Stimulated activated CD8-positive, alpha-beta memory T cell treated with anti-CD3 and anti-CD28 coated beads, Interleukin-12 subunit alpha, Interleukin-12 subunit beta, amount 100 ng/mL, for 24 hours (primary cell): Measurements from ENCODE around the gene RUVBL1.

Experiments
- DNase-seq: peaks from one replicate; pipeline ENCODE4 v3.0.0-alpha.2; 2020; ENCODE audit errors: extremely low read depth

The RUVBL1 gene

DNA sequence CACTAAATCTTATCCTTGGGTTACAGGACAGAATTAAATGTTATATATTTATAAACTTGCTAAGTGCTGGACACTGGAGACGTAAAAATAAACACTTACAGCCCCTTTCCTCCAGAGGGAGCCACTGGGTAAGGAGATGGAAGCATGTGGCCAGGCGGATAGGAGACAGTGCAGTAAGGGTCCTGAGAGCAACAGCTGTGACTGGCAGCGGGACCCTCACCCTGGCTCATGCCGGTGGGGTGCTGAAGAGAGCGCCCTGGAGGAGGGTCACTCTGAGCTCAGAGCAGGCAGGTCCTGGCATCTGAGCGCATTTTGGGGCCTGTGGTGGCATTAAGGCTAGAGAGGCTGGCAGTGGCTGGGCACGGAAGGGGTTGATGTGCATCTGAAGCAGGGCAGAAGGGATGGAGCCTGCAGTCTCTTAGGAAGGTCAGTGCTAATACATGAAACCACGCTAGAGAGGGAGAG is 55.4 kb downstream of the RUVBL1 start:
- DNase-seq, result no peak

DNA sequence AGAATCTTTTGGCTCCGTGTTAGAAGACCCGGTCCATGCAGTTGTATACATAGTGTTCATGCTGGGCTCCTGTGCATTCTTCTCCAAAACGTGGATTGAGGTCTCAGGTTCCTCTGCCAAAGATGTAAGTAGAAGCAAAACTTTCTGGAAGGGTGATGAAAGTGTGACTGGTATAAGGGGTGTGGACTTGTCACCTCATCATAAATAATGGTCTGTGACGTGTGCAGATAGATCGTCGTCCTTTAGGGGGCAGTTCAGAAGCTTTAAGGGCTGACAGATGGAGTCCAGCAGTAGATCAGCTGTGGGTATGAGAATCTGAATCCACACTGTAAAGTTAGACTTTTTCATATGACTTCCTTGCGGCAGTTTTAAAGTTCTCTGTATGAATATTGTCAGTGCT is 56.1 kb downstream of the RUVBL1 start:
- DNase-seq, result no peak

DNA sequence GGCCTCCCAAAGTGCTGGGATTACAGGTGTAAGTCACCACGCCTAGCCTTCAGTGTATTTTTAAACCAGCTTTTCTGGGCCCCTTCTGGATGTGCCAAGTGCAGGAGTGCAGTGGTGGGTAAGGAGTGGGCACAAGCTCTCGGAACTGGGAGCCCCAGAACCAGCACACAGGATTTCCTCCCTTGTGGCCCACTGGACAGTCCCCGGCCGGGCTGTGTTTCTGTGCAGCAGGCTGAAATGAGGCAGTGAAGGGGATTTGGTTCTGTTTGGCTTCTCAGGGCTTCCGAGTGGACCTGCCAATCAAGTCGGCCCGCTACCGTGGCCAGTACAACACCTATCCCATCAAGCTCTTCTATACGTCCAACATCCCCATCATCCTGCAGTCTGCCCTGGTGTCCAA is 56.9 kb downstream of the RUVBL1 start:
- DNase-seq, result no peak

DNA sequence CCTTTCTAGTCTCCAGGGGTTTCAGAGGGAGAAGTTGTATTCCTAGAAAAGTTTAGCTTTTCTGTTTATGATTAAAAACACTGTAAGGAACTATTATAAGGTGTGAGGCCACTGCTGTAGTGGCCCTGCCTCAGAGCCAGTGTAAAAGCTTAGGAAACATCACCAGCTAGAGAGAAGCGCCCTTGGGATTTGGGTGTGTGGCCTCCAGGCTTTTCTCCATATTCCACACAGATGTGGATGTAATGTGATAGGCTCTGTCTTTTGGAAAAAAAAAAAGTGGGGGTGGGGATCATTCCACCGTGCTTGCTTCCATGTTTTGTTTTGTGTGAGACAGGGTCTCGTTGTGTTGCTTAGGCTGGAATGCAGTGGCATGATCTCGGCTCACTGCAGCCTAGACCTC is 57.5 kb downstream of the RUVBL1 start:
- no peak for DNase-seq

DNA sequence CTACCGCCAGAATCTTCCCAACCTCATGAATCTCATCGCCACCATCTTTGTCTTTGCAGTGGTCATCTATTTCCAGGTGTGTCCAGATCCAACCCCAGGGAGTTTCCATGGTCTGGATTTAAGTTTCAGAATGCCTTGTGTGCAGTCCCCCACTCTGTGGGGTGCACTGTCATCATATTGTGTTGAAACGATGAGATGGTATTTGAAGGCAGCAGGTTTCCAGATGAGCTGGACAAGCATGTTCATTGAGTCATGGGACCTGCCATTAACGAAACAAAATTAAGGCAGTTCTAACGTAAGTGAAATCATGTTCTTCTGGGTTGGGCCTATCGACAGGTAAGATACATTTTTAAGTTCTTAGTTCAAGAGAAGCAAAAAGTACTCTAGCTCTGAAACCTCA is 58.6 kb downstream of the RUVBL1 start:
- no peak for DNase-seq

DNA sequence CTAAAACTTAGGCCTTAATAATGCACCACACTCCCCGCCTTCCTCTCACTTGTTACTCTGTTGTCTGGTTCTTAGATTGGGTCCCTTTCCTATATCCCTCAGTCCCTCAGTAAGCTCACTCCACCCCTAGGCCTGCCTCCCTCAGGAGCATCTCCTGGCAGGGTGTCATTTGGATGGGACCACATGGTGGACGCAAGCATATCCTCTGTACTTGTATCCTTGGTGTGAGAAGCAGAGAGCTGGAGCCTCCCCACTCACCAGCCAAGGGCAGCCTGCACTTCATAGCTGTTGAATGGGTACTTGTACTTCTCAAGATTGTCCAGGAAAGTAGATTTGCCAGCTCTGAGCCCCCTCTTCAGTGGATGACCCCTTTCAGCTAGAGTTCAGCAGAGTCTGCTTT is 59.7 kb downstream of the RUVBL1 start:
- no peak for DNase-seq

DNA sequence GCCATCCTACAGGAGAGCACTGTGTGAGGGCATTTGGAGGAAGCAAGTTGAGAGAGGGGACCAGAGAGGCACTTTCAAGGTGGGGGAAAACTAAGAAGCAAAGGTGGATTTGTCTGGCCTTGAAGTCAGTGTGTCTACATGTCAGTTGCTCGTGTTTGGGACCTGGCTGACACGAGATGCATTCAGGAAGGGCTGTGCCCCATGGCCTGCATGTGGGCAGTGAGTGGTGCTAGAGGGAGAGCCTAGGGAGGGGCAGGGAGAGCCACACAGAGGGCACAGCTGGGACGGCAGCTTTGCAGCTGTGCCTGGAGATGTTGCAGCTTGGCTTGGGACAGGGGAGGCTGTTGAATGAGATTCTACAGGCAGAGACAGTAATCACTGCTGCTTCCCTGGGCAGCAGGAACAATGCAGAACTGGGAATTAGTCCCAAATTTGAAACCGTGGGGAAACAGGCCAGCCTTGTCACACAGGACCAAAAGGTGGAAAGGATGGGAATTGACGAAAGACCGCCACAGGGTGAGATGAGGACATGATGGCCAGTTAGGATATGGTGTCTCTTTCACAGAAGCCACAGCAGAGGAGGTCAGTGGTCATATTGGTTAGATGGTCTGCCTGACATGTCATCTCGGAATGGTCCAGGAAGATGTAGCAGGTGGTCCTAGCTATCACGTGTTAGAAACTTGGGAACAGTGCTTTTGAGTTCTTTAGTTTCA is 61.4 kb downstream of the RUVBL1 start:
- no peak for DNase-seq

DNA sequence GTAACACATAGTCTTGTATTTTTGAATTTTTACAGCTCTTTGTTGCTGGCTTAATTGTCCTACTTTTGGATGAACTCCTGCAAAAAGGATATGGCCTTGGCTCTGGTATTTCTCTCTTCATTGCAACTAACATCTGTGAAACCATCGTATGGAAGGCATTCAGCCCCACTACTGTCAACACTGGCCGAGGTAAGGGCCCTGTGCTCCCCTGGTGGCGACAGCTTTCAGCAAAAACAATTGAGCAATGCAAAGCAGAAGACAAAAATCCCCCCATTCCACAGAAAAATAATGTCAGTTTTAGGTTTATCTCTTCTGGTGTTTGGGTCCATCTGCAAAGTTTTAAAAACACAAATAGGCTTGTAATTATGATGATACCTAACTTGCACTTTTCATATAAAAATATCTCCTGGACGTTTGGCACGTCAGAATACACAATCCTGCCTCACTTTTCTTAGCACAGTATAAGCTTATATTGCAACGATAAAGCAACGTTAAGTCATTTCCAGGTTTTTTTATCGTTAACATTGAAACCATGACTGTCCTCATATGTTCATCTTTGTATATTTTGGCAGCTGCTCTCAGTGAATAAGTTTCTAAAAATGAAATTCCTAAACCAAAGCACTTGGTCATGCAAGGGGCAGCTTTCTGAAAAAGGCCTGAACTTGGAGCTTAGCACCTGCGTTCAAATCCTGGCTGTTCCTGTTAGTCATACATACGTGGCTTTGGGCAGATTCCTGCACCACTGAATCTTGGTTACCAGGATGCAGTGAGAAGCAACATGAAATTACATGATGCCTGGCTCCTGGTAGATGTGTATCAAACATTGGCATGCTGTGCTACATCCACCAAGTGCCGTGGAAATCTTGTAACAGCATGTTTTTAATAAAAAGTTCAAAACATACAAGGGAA is 62.9 kb downstream of the RUVBL1 start:
- no peak for DNase-seq

DNA sequence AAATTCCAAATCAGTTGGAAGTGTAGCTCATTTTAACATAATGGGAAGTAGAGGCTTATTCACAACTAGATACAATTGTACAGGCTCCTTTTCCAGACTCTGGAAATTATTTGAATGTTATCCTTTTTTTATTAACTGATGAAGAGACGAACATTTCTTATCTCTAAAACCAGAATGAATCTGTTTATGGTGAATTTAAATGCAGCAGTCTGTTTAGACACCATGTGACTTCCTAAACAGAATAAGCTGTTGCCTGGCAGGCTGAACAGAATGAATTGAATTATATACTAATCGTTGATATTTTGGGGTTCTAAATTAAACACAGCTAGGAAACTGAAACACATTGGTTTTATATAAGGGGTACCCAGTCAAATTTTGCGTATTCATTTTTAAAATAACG is 67.4 kb downstream of the RUVBL1 start:
- DNase-seq, result no peak

DNA sequence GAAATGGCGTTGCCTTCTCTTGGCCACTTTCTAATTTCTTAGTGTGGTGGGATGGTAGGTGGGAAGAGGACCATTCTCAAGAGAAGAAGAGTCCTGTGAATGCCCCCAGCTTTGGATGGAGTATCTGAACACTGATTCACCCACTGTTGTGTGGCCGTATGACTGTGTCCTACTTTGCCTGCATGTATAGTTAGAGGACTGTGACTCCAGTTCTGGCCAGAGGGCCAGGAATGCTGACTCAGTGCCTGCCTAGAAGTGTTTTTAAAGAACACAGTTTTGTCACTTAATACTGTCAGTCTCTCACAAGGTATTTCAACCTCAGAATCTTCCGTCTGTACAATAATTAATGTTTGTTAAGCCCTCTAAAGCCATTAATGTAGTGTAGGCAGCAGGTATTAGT is 69.2 kb downstream of the RUVBL1 start:
- no peak for DNase-seq

DNA sequence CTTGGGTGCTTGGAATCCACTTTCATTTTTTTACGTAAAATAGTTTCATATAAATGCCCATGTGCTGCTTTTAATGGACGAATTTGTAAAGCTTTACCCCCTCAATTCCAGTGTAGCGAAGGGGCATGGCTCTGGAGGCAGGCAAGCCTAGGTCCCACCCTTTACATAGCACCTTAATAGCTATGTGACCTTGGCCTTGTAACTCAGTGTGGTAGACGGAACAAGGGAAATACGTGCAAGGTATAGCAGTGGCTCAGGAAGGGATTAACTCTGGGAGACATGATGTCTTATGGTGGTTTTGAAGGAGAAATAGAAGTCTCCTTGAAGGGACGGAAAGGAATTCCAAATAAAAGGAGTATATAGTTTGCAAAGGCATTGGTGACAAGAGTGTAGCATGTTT is 70.0 kb downstream of the RUVBL1 start:
- DNase-seq, result no peak

DNA sequence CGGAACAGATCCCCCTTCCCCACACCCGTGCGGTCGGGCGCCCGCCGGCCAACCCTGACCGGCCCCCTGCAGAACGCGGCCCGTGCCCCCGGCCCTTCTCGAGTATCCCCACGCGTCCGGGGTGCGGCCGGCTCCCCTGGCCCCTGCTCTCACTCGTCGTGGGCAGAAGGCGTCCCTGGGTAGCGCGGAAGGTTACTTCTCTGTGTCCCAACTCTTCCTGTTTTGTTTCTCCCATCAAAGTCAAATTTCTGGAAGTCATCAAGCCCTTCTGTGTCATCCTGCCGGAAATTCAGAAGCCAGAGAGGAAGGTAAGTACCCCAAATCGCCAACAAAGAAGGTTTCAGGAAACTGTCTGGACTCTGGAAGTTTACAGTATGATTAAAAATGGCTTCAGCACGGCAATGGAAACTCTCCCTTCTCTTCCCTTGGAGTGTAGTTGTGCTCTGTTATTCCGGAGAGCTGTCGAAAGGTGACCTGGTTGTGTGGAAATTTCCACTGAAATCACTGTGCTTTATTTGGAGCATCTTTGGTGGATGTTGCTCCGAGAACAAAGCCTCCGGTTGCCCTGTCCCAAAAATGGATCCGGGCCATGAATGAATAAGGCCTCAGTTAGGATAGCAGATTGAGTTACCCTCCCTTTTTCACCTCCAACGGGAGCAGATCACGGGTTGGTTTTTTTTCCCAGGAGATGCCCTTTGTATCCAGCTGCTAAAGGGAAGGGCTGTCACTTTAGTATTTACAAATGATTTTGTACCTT is 70.8 kb downstream of the RUVBL1 start:
- DNase-seq, result no peak

DNA sequence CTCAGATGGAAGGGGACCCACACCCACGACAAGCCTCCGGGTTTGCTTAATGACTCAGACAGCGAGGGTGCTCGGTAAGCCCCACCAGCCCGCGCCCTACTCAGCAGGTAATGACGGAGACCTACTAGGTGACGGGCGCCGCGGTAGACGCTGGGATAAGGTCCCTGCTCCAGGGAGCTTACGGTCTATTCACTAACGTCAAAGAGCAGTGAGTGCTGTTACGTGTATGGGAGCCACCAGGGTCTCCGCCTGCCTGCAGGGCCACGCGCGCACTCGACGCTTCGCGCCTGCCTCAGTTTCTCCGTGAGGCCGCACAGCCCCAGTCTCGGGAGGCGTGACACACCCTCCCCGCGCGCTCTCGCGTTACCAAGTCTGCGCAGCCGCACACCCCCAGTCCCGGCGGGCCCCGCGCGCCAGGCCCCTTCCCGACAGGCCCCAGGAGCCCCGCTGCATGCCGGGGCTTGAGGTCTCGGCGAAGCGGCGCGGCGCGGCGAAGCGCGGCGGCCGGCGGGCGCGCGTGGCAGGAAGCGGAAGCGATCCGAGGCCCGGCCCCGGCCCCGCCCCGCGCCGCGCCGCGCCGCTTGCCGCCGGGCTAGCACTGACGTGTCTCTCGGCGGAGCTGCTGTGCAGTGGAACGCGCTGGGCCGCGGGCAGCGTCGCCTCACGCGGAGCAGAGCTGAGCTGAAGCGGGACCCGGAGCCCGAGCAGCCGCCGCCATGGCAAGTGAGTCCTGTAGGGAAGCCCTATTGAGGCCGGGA is 71.6 kb downstream of the RUVBL1 start, which contains the start of gene SEC61A1:
Gene SEC61A1, plus strand, starts transcription at position 601 of the 758 bp plus-strand sequence. Its CDS starts 116 bp downstream, at position 717.
- peak; percentile 92 for DNase-seq

DNA sequence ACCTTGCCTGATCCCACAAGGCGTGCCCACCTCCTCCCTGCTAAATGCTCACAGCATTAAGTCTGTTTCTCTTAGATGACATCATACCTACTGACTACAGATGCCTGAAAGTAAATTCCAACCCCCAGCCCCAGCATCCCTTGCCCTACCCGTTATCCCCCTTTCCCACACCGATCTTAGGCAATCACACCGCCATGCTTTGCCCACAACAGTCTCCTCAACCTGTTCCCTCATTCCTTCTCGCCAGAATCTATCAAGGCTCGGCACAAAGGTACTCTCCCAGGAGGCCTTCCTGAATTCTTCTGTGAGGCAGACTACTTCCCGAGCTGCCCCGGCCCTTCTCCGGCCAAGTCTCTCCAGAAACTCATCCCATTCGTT is 72.2 kb downstream of the RUVBL1 start:
- DNase-seq, result no peak

DNA sequence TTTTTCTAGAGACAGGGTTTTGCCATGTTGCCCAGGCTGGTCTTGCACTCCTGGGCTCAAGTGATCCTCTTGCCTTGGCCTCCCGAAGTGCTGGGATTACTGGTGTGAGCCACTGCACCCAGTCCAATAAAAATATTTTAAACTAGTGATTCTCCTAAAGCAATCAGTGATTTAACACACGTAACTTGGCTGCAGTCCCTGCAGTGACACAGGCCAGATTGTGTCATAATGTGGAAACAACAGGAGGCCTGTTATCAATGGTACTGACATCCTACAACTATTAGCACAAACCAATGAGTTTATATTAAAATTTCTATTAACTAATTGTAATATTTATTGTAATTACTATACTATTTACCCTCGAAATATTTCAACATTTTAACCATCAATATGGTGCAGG is 73.0 kb downstream of the RUVBL1 start:
- no peak for DNase-seq

DNA sequence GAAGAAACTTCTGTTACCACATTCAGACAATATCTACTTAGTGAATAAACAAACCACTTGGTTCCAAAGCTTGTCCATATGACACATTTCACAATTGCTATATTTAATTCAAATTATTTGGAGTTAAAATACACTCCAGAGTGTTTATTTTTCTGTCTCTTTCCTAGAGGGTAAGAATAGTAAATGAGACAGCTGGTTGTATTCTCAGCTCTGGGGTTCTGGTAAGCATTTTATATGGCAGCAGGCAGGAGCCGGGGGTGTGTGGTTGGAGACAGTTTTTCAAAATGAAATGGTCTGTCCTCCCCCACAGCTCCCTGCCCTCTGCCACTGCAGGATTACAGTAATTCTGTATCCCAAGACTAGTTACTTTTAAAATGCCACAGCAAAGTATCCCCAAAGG is 82.3 kb downstream of the RUVBL1 start:
- no peak for DNase-seq

DNA sequence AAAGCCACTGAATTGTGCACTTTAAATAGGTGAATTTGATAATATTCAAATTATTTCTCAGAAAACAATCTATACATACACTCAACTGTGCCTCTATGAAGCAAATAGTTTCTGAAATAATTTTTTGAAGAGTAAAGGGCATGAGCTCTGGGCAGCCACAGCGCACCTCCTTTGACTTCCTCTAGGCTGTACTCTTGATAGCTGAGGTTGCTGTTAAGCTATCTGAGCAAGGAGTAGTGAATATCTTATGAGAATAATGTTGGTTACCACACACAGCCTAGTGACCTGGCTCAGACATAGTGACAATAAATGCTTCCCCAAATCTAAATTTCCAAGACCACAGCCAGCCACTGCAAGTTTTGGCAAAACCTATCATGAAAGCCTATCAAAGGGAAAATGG is 83.0 kb downstream of the RUVBL1 start:
- no peak for DNase-seq

DNA sequence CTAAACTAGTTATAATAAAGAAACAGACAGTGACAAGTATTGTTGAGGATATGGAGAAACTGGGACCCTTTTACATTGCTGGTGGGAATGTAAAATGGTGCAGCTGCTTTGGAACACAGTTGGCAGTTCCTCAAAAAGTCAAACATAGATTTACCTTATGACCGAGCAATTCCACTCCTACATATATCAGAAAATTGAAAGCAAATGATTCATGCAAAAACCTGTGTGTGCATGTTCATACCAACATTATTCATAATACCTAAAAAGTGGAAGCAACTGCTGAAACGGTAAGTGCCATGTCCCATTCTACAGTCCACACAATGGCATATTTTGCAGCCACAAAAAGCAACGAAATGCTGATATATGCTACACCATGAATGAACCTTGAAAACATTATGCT is 83.6 kb downstream of the RUVBL1 start:
- no peak for DNase-seq

DNA sequence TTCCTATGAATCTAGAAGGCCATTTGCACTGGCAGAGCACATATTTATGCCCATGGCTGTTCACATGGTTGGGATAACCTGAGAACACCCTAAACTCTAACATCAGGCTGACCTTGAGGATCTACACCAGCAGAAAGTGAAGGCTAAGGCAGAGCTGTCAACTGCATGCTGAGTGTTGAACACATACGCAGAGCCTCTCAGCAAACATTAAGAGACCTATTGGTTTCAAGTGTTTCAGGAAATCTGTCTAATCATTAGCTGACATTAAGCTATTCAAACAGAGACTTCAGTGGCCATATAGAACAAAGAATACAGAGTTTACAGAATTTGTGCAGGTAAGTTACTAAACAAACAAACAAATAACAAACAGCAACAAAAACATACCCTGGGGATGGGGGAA is 87.5 kb downstream of the RUVBL1 start:
- no peak for DNase-seq

DNA sequence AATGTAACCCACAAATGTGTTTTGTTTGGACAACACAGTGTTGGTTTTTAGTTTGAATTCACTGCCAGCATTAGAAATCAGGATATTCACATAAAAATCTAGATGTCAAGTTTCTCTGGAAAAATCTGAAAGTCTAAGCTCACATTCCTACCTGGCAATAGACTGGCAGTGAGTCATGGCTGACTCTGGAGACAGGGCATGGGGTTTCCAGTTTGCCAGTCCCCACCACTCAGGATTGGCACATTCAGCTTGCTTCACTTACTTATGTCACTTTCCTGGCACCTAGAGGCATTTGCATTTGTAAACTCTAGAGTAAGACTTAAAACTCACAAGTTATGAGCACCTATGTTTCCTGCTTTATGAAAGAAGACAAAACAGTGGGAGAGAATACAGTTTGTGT is 90.5 kb downstream of the RUVBL1 start:
- DNase-seq, result no peak
